ENCODE results near the gene FAM170B. TPM values are rescaled to one million over a fixed set of nuclear protein-coding genes. Genes with fewer than 3 reads are reported as not detected.

The FAM170B gene
- total RNA-seq, 1 experiment from 2014 or later = not detected

GRCh38 chr10:49154641-49155040 is 20.8 kb upstream of the FAM170B start:
- no peak for TF ChIP-seq EZH2phosphoT487 (IDR thresholded peaks at IDR 0.05; ENCODE audit: borderline replicate concordance, low read length)
- TF ChIP-seq CTCF (conservative IDR thresholded peaks at IDR 0.05; ENCODE audit: low read depth, low read length) = no peak
- no peak for TF ChIP-seq EZH2 (IDR thresholded peaks at IDR 0.05; ENCODE audit: low read length, unreplicated experiment)
- Histone ChIP-seq H2AFZ (ENCODE audit: low read length) (no peak overlapping the region), H4K20me1 (ENCODE audit: low read length) (no peaks in the 10 kb centered on the region), H3K4me1 (ENCODE audit: insufficient read depth, low read length) (no peaks in the 10 kb centered on the region), H3K9ac (ENCODE audit: low read length) (no peak overlapping the region), H3K79me2 (ENCODE audit: low read length) (no peaks in the 10 kb centered on the region), H3K27ac (ENCODE audit: low read length) (no peak overlapping the region), H3K36me3 (ENCODE audit: low read depth, low read length) (no peaks in the 10 kb centered on the region), H3K9me3 (ENCODE audit: low read length) (no peaks in the 10 kb centered on the region), H3K4me3 (ENCODE audit: low read length) (no peak overlapping the region), H3K9me2 (replicated peaks; ENCODE audit: low read length) (no peaks in the 10 kb centered on the region), H3K4me2 (ENCODE audit: low read length) (no peak overlapping the region), H3K27me3 (ENCODE audit: low read length) (peaks cover 88% of the 10 kb centered on the region), H3F3A (ENCODE audit: low read length, unreplicated experiment) (no peaks in the 10 kb centered on the region)
- CTCF ChIA-PET = no interaction called here
- POLR2A ChIA-PET (ENCODE audit: unreplicated experiment) = no interaction called here
- intact Hi-C loops (cut with micrococcal nuclease) = no loop called here
- no peak for DNase-seq
- BruUV-seq (replicated peaks) = no TSS peak
- no peak for ATAC-seq

GRCh38 chr10:49153971-49154370 is 20.1 kb upstream of the FAM170B start:
- POLR2A ChIA-PET (ENCODE audit: unreplicated experiment) = no interaction called here
- no peak overlapping the region for H3K4me2 ChIP-seq (ENCODE audit: low read length)

GRCh38 chr10:49153115-49153514 is 19.3 kb upstream of the FAM170B start:
- H3K9me2 ChIP-seq (replicated peaks; ENCODE audit: low read length) = no peaks in the 10 kb centered on the region
- ATAC-seq = no peak
- intact Hi-C loops (cut with micrococcal nuclease) = no loop called here
- no TSS peak for BruUV-seq (replicated peaks)
- H3K27ac ChIP-seq (ENCODE audit: low read length) = no peak overlapping the region
- peaks cover 85% of the 10 kb centered on the region for H3K27me3 ChIP-seq (ENCODE audit: low read length)
- H3K4me3 ChIP-seq (ENCODE audit: low read length) = no peak overlapping the region
- H4K20me1 ChIP-seq (ENCODE audit: low read length) = no peaks in the 10 kb centered on the region
- H3K4me2 ChIP-seq (ENCODE audit: low read length) = no peak overlapping the region
- ChIA-PET CTCF (no interaction called here), POLR2A (ENCODE audit: unreplicated experiment) (no interaction called here)
- H3K79me2 ChIP-seq (ENCODE audit: low read length) = no peaks in the 10 kb centered on the region
- H3K4me1 ChIP-seq (ENCODE audit: insufficient read depth, low read length) = no peaks in the 10 kb centered on the region
- TF ChIP-seq EZH2 (IDR thresholded peaks at IDR 0.05; ENCODE audit: low read length, unreplicated experiment) = peak; percentile 32
- no peak for TF ChIP-seq CTCF (conservative IDR thresholded peaks at IDR 0.05; ENCODE audit: low read depth, low read length)
- no peak overlapping the region for H2AFZ ChIP-seq (ENCODE audit: low read length)
- no peak overlapping the region for H3K9ac ChIP-seq (ENCODE audit: low read length)
- DNase-seq = no peak
- no peaks in the 10 kb centered on the region for H3K36me3 ChIP-seq (ENCODE audit: low read depth, low read length)
- no peaks in the 10 kb centered on the region for H3F3A ChIP-seq (ENCODE audit: low read length, unreplicated experiment)
- H3K9me3 ChIP-seq (ENCODE audit: low read length) = no peaks in the 10 kb centered on the region

More at GRCh38 chr10:49153971-49154370, 20.1 kb upstream of the FAM170B start:
- Histone ChIP-seq H3K27me3 (ENCODE audit: low read length) (peaks cover 89% of the 10 kb centered on the region), H3K9me3 (ENCODE audit: low read length) (no peaks in the 10 kb centered on the region), H4K20me1 (ENCODE audit: low read length) (no peaks in the 10 kb centered on the region), H3K9ac (ENCODE audit: low read length) (no peak overlapping the region), H3K9me2 (replicated peaks; ENCODE audit: low read length) (no peaks in the 10 kb centered on the region), H3F3A (ENCODE audit: low read length, unreplicated experiment) (no peaks in the 10 kb centered on the region), H3K79me2 (ENCODE audit: low read length) (no peaks in the 10 kb centered on the region), H3K4me3 (ENCODE audit: low read length) (no peak overlapping the region), H3K4me1 (ENCODE audit: insufficient read depth, low read length) (no peaks in the 10 kb centered on the region), H3K27ac (ENCODE audit: low read length) (no peak overlapping the region), H2AFZ (ENCODE audit: low read length) (no peak overlapping the region), H3K36me3 (ENCODE audit: low read depth, low read length) (no peaks in the 10 kb centered on the region)
- TF ChIP-seq EZH2 (IDR thresholded peaks at IDR 0.05; ENCODE audit: low read length, unreplicated experiment) = no peak
- no peak for TF ChIP-seq CTCF (conservative IDR thresholded peaks at IDR 0.05; ENCODE audit: low read depth, low read length)
- TF ChIP-seq EZH2phosphoT487 (IDR thresholded peaks at IDR 0.05; ENCODE audit: borderline replicate concordance, low read length) = no peak
- BruUV-seq (replicated peaks) = no TSS peak
- CTCF ChIA-PET = no interaction called here
- intact Hi-C loops (cut with micrococcal nuclease) = no loop called here
- ATAC-seq (no peak), DNase-seq (no peak)

Measured in PC-3 (cell line).